HEK293 (cell line): Measurements from ENCODE around the gene ZNHIT2.

Experiments
- CTCF ChIA-PET: fragments of 350-600 bp; formaldehyde crosslinking; extraction: SDS; loops from one replicate; lab custom pipeline; 2021; ENCODE audit warnings: antibody characterized with exemption; lab: Yijun Ruan, JAX
- POLR2A ChIA-PET: fragments of 300-600 bp; formaldehyde crosslinking; extraction: SDS; loops from one replicate; lab custom pipeline; 2020; ENCODE audit warnings: antibody characterized with exemption, inconsistent platforms; lab: Yijun Ruan, JAX
- H3K27ac ChIP-seq: fragments of 200-500 bp; sonication (Bioruptor generic); 2 replicates; pipeline ENCODE4 v1.5.1; 2014; ENCODE audit warnings: low read depth, low read length, control low read depth, inconsistent platforms; ENCODE audit errors: extremely low read depth
- H3K36me3 ChIP-seq, 2 experiments: fragments of 200-500 bp in 1 of 2; sonication (Bioruptor generic) in 1 of 2; 1 replicate in 1 of 2; 2 replicates in 1 of 2; pipeline ENCODE4 v1.5.1; 2014 to 2017; ENCODE audit warnings: inconsistent platforms in 2 of 2, low read length in 2 of 2; ENCODE audit not compliant: control insufficient read depth in 2 of 2, insufficient read depth in 1 of 2
- H3K4me1 ChIP-seq: fragments of 200-500 bp; sonication (Bioruptor generic); 2 replicates; pipeline ENCODE4 v1.5.1; 2014; ENCODE audit warnings: mild to moderate bottlenecking, low read length, inconsistent platforms; ENCODE audit not compliant: control insufficient read depth, insufficient read depth
- H3K4me3 ChIP-seq: 2 replicates; pipeline ENCODE4 v1.5.1; 2011; ENCODE audit warnings: low read depth, mild to moderate bottlenecking, control low read depth, low read length, moderate library complexity
- H3K9me3 ChIP-seq: fragments of 200-500 bp; sonication (Bioruptor generic); 2 replicates; pipeline ENCODE4 v1.5.1; 2014; ENCODE audit warnings: low read depth, low read length, inconsistent platforms; ENCODE audit not compliant: control insufficient read depth, insufficient read depth
- ATF2 ChIP-seq: fragments of 450-650 bp; formaldehyde crosslinking; IDR thresholded peaks from 2 replicates; pipeline ENCODE4 v1.5.1; 2016; ENCODE audit warnings: missing biosample characterization, missing genetic modification characterization, low read depth
- BCL11B ChIP-seq: fragments of 450-650 bp; formaldehyde crosslinking; IDR thresholded peaks from 2 replicates; pipeline ENCODE4 v1.5.1; 2016; ENCODE audit warnings: low read depth, missing biosample characterization, missing genetic modification characterization
- INSM2 ChIP-seq: fragments of 450-650 bp; formaldehyde crosslinking; IDR thresholded peaks from 2 replicates; pipeline ENCODE4 v1.5.1; 2016; ENCODE audit warnings: missing biosample characterization, missing genetic modification characterization
- KLF7 ChIP-seq: fragments of 450-650 bp; formaldehyde crosslinking; IDR thresholded peaks from 2 replicates; pipeline ENCODE4 v1.5.1; 2016; ENCODE audit warnings: missing biosample characterization, missing genetic modification characterization, borderline replicate concordance
- KLF9 ChIP-seq: fragments of 450-650 bp; formaldehyde crosslinking; IDR thresholded peaks from 2 replicates; pipeline ENCODE4 v1.5.1; 2016; ENCODE audit warnings: missing biosample characterization, missing genetic modification characterization, low read depth
- OSR2 ChIP-seq: fragments of 450-650 bp; formaldehyde crosslinking; IDR thresholded peaks from 2 replicates; pipeline ENCODE4 v1.5.1; 2016; ENCODE audit warnings: missing biosample characterization, missing genetic modification characterization
- PBX3 ChIP-seq: sonication (generic); formaldehyde crosslinking; IDR thresholded peaks from 2 replicates; pipeline ENCODE4 v1.8.1; 2022; ENCODE audit warnings: mild to moderate bottlenecking, moderate library complexity, missing genetic modification reagents
- PRDM10 ChIP-seq: fragments of 450-650 bp; formaldehyde crosslinking; IDR thresholded peaks from 2 replicates; pipeline ENCODE4 v1.5.1; 2016; ENCODE audit warnings: missing biosample characterization, missing genetic modification characterization
- SP3 ChIP-seq: fragments of 450-650 bp; formaldehyde crosslinking; IDR thresholded peaks from 2 replicates; pipeline ENCODE4 v1.5.1; 2016; ENCODE audit warnings: missing biosample characterization, missing genetic modification characterization
- TRIM28 ChIP-seq: IDR thresholded peaks from 2 replicates; pipeline ENCODE4 v1.6.1; 2011; ENCODE audit warnings: low read length, control low read depth, borderline replicate concordance
- ZNF112 ChIP-seq: fragments of 450-650 bp; formaldehyde crosslinking; IDR thresholded peaks from 2 replicates; pipeline ENCODE4 v1.5.0; 2017; ENCODE audit warnings: missing biosample characterization, missing genetic modification characterization
- ZNF146 ChIP-seq: fragments of 450-650 bp; formaldehyde crosslinking; IDR thresholded peaks from 2 replicates; pipeline ENCODE4 v1.5.1; 2016; ENCODE audit warnings: missing biosample characterization, missing genetic modification characterization
- ZNF266 ChIP-seq: fragments of 450-650 bp; formaldehyde crosslinking; IDR thresholded peaks from 2 replicates; pipeline ENCODE4 v1.5.1; 2016; ENCODE audit warnings: missing biosample characterization, missing genetic modification characterization, low read depth
- ZNF426 ChIP-seq: fragments of 450-650 bp; formaldehyde crosslinking; IDR thresholded peaks from 2 replicates; pipeline ENCODE4 v1.5.1; 2017; ENCODE audit warnings: missing biosample characterization, missing genetic modification characterization, mild to moderate bottlenecking, inconsistent platforms, moderate library complexity
- ZNF433 ChIP-seq: fragments of 450-650 bp; formaldehyde crosslinking; IDR thresholded peaks from 2 replicates; pipeline ENCODE4 v1.5.1; 2016; ENCODE audit warnings: missing biosample characterization, missing genetic modification characterization, low read depth
- ZNF501 ChIP-seq: fragments of 450-650 bp; formaldehyde crosslinking; IDR thresholded peaks from 2 replicates; pipeline ENCODE4 v1.5.1; 2016; ENCODE audit warnings: missing biosample characterization, missing genetic modification characterization
- ZNF548 ChIP-seq: fragments of 450-650 bp; formaldehyde crosslinking; IDR thresholded peaks from 2 replicates; pipeline ENCODE4 v1.5.1; 2016; ENCODE audit warnings: missing biosample characterization, missing genetic modification characterization
- ZNF558 ChIP-seq: fragments of 450-650 bp; formaldehyde crosslinking; IDR thresholded peaks from 2 replicates; pipeline ENCODE4 v1.5.1; 2016; ENCODE audit warnings: missing biosample characterization, missing genetic modification characterization
- ZNF580 ChIP-seq: fragments of 450-650 bp; formaldehyde crosslinking; IDR thresholded peaks from 2 replicates; pipeline ENCODE4 v1.5.1; 2016; ENCODE audit warnings: missing biosample characterization, missing genetic modification characterization
- ZNF626 ChIP-seq: fragments of 450-650 bp; sonication (Bioruptor Pico); formaldehyde crosslinking; IDR thresholded peaks from 2 replicates; pipeline ENCODE4 v1.5.1; 2018; ENCODE audit warnings: missing biosample characterization, missing genetic modification characterization, inconsistent platforms
- ZNF660 ChIP-seq: fragments of 450-650 bp; IDR thresholded peaks from 2 replicates; pipeline ENCODE4 v1.5.1; 2018; ENCODE audit warnings: missing biosample characterization, mild to moderate bottlenecking, missing genetic modification characterization
- ZNF692 ChIP-seq: fragments of 450-650 bp; formaldehyde crosslinking; IDR thresholded peaks from 2 replicates; pipeline ENCODE4 v1.5.1; 2016; ENCODE audit warnings: missing biosample characterization, missing genetic modification characterization
- ZNF768 ChIP-seq: fragments of 450-650 bp; formaldehyde crosslinking; IDR thresholded peaks from 2 replicates; pipeline ENCODE4 v1.5.1; 2018; ENCODE audit warnings: missing biosample characterization, mild to moderate bottlenecking, missing genetic modification characterization
- ZNF785 ChIP-seq: fragments of 450-650 bp; formaldehyde crosslinking; IDR thresholded peaks from 2 replicates; pipeline ENCODE4 v1.5.1; 2016; ENCODE audit warnings: missing biosample characterization, missing genetic modification characterization
- ZNF843 ChIP-seq: fragments of 450-650 bp; formaldehyde crosslinking; IDR thresholded peaks from 2 replicates; pipeline ENCODE4 v1.5.1; 2016; ENCODE audit warnings: missing biosample characterization, missing genetic modification characterization
- ZSCAN4 ChIP-seq: fragments of 450-650 bp; formaldehyde crosslinking; IDR thresholded peaks from 2 replicates; pipeline ENCODE4 v1.5.1; 2017; ENCODE audit warnings: missing biosample characterization, missing genetic modification characterization

ZNHIT2 gene

GRCh38 chr11:65095974-65096806 lies 21.3 kb downstream of the ZNHIT2 start, which contains the start of gene VPS51:
Gene VPS51, plus strand, starts transcription at chr11:65096214. Its CDS starts 37 bp downstream, at chr11:65096251.
- peaks cover 0 to 8% of the 10 kb centered on the region in 2 experiments; a peak in 2 of 3 replicates for H3K36me3 ChIP-seq
- H3K27ac ChIP-seq: peak within 1 kb of the TSS; percentile 60; the same call in 1 of the 2 replicates
- ChIA-PET POLR2A (interaction anchor here (1.2 to 2.6 kb wide), 10 partner anchors 11 to 318 kb away, joined by 4 to 24 read pairs (median 6); partner anchors contain the start of genes ARL2, CDCA5, FAU and MRPL49), CTCF (interaction anchor here (0.5 to 8.8 kb wide), 3 partner anchors 16 to 219 kb away, joined by 3 to 110 read pairs (median 3); partner anchors contain the start of gene TM7SF2)
- peak within 1 kb of the TSS; percentile 61 for H3K4me3 ChIP-seq
- peaks cover 3% of the 10 kb centered on the region; the same call in 1 of the 2 replicates for H3K4me1 ChIP-seq
- no peaks in the 10 kb centered on the region for H3K9me3 ChIP-seq
- TF ChIP-seq ZNF433 (tag by site-specific recombination): no peak
- peak; percentile 91 for TF ChIP-seq ZNF580 (tag by site-specific recombination)
- TF ChIP-seq PBX3 (CRISPR knock-in tag): no peak
- TF ChIP-seq TRIM28: peak; percentile 39; the same call in 1 of the 2 replicates
- peak; percentile 55 for TF ChIP-seq ZSCAN4 (tag by site-specific recombination)
- TF ChIP-seq ZNF785 (tag by site-specific recombination): peak; percentile 83; the same call in 1 of the 2 replicates
- TF ChIP-seq ZNF501 (tag by site-specific recombination): peak; percentile 92
- TF ChIP-seq BCL11B (tag by site-specific recombination): no peak
- no peak for TF ChIP-seq ZNF266
- peak; percentile 56 for TF ChIP-seq PRDM10 (tag by site-specific recombination)
- peak; percentile 71 for TF ChIP-seq ZNF692 (tag by site-specific recombination)
- TF ChIP-seq ZNF558 (tag by site-specific recombination): peak; percentile 70; the same call in 1 of the 2 replicates
- no peak for TF ChIP-seq ZNF426 (tag by site-specific recombination)
- TF ChIP-seq ZNF768 (tag by site-specific recombination): no peak
- peak; percentile 41 for TF ChIP-seq OSR2
- peak; percentile 54 for TF ChIP-seq ZNF843
- peak; percentile 89 for TF ChIP-seq INSM2 (tag by site-specific recombination)
- TF ChIP-seq ZNF626 (tag by site-specific recombination): no peak; the same call in 1 of the 2 replicates
- peak; percentile 96 for TF ChIP-seq KLF7
- TF ChIP-seq ATF2 (tag by site-specific recombination): 0 out of 2 replicates have a peak, but pooled peaks have one; percentile 25
- peak; percentile 78 for TF ChIP-seq SP3 (tag by site-specific recombination)
- no peak for TF ChIP-seq ZNF112 (tag by site-specific recombination)
- TF ChIP-seq ZNF660 (tag by site-specific recombination): peak; percentile 97
- TF ChIP-seq ZNF146 (tag by site-specific recombination): peak; percentile 54
- peak; percentile 66 for TF ChIP-seq KLF9
- TF ChIP-seq ZNF548 (tag by site-specific recombination): no peak
